HCT116 (cell line): ENCODE measurements around the gene B3GALT2. TPM values are rescaled to one million over a fixed set of nuclear protein-coding genes. Genes with fewer than 3 reads are reported as not detected.

Experiments used
- ATAC-seq: fragments of 200-7000 bp; cut with Tn5 transposase; 2 replicates; pipeline ENCODE4 v1.9.1; 2020; ENCODE audit warnings: mild to moderate bottlenecking, moderate library complexity
- BruUV-seq: library from RNA; stranded (reverse); fragments of 400-500 nt; replicated peaks from 2 replicates; lab custom pipeline; 2021; lab: Mats Ljungman, UMichigan
- CTCF ChIA-PET: fragments of 300-600 bp; sonication (Branson Sonifier 250); formaldehyde crosslinking; loops from one replicate; lab custom pipeline; 2021; ENCODE audit warnings: antibody characterized with exemption; lab: Charles Lee
- POLR2A ChIA-PET: fragments of 300-600, 350-600 bp; sonication (Branson Sonifier 250); formaldehyde crosslinking; loops from one replicate; lab custom pipeline; 2021; ENCODE audit warnings: antibody characterized with exemption; lab: Charles Lee
- RAD21 ChIA-PET, 2 experiments: fragments of 300-600 bp; sonication (Branson Sonifier 250); formaldehyde crosslinking; loops; one replicate each; lab custom pipeline; 2023; ENCODE audit warnings: low total read pairs in 2 of 2; ENCODE audit not compliant: uncharacterized antibody in 2 of 2, unreplicated experiment in 2 of 2, low non-redundant PET in 1 of 2; lab: Charles Lee
- DNase-seq: peaks from one replicate; pipeline ENCODE4 v3.0.0-alpha.2; 2010; ENCODE audit warnings: low read depth, low spot score
- H2AFZ ChIP-seq: fragments of 200-600 bp; shearing (Covaris generic), sonication (generic); 2 replicates; pipeline ENCODE4 v1.6.1; 2017; ENCODE audit warnings: low read depth, mixed run types, mixed read lengths, antibody characterized with exemption, low read length; ENCODE audit not compliant: poor library complexity, severe bottlenecking
- H3K27ac ChIP-seq: 2 replicates; pipeline ENCODE4 v1.5.1; 2012; ENCODE audit warnings: low read depth, low read length
- H3K27me3 ChIP-seq: fragments of 200-600 bp; sonication (generic); 2 replicates; pipeline ENCODE4 v1.6.1; 2016; ENCODE audit warnings: mixed run types, low read length, mixed read lengths; ENCODE audit not compliant: insufficient read depth
- H3K36me3 ChIP-seq, 2 experiments: fragments of 200-500 bp in 1 of 2; fragments of 200-600 bp in 1 of 2; sonication (Bioruptor generic) in 1 of 2; sonication (generic) in 1 of 2; 2 replicates each; pipeline versions ENCODE4 v1.5.1 to v1.6.1; 2014 to 2016; ENCODE audit warnings: low read length in 2 of 2, inconsistent platforms in 1 of 2, mixed read lengths in 1 of 2, mixed run types in 1 of 2; ENCODE audit not compliant: insufficient read depth in 2 of 2, control insufficient read depth in 1 of 2
- H3K4me1 ChIP-seq, 2 experiments: fragments of 200-600 bp in 1 of 2; sonication (generic) in 1 of 2; 2 replicates each; pipeline versions ENCODE4 v1.5.1 to v1.6.1; 2012 to 2017; ENCODE audit warnings: low read length in 2 of 2, inconsistent platforms in 1 of 2, mild to moderate bottlenecking in 1 of 2, mixed read lengths in 1 of 2, mixed run types in 1 of 2, moderate library complexity in 1 of 2; ENCODE audit not compliant: insufficient read depth in 2 of 2, control insufficient read depth in 1 of 2
- H3K4me2 ChIP-seq: fragments of 200-600 bp; sonication (generic); 2 replicates; pipeline ENCODE4 v1.6.1; 2017; ENCODE audit warnings: mixed run types, low read length, mixed read lengths
- H3K4me3 ChIP-seq, 2 experiments: fragments of 200-600 bp in 1 of 2; sonication (generic) in 1 of 2; replicated peaks in 1 of 2; 2 replicates each; pipeline ENCODE4 v1.5.1; 2011 to 2016; ENCODE audit warnings: low read length in 2 of 2, control low read depth in 1 of 2, low read depth in 1 of 2, mild to moderate bottlenecking in 1 of 2, mixed read lengths in 1 of 2, mixed run types in 1 of 2
- H3K79me2 ChIP-seq: fragments of 200-600 bp; sonication (generic); 2 replicates; pipeline ENCODE4 v1.6.1; 2017; ENCODE audit warnings: mild to moderate bottlenecking, mixed run types, low read length, moderate library complexity, mixed read lengths; ENCODE audit not compliant: insufficient read depth
- H3K9ac ChIP-seq: fragments of 200-600 bp; sonication (generic); 2 replicates; pipeline ENCODE4 v1.6.1; 2016; ENCODE audit warnings: low read length, mixed read lengths
- H3K9me2 ChIP-seq: fragments of 200-600 bp; sonication (generic), shearing (Covaris generic); 2 replicates; pipeline ENCODE4 v1.6.1; 2017; ENCODE audit warnings: mixed run types, mild to moderate bottlenecking, moderate library complexity; ENCODE audit not compliant: insufficient read depth
- H3K9me3 ChIP-seq, 2 experiments: fragments of 200-500 bp in 1 of 2; fragments of 200-600 bp in 1 of 2; sonication (Bioruptor generic) in 1 of 2; sonication (generic) in 1 of 2; 2 replicates each; pipeline ENCODE4 v1.6.1; 2014 to 2017; ENCODE audit warnings: low read length in 2 of 2, mixed read lengths in 2 of 2, inconsistent platforms in 1 of 2, low read depth in 1 of 2, mild to moderate bottlenecking in 1 of 2, mixed run types in 1 of 2, moderate library complexity in 1 of 2; ENCODE audit not compliant: control insufficient read depth in 1 of 2, insufficient read depth in 1 of 2
- H4K20me1 ChIP-seq: fragments of 200-600 bp; sonication (generic), shearing (Covaris generic); 2 replicates; pipeline ENCODE4 v1.6.1; 2017; ENCODE audit warnings: mixed run types, mild to moderate bottlenecking, moderate library complexity; ENCODE audit not compliant: insufficient read depth
- CEBPB ChIP-seq: IDR thresholded peaks from 2 replicates; pipeline ENCODE4 v1.6.1; 2012; ENCODE audit warnings: low read depth
- EGR1 ChIP-seq: IDR thresholded peaks from 2 replicates; pipeline ENCODE4 v1.6.1; 2012; ENCODE audit warnings: low read depth
- ELF1 ChIP-seq: IDR thresholded peaks from 2 replicates; pipeline ENCODE4 v1.6.1; 2012; ENCODE audit warnings: low read depth, borderline replicate concordance
- EZH2 ChIP-seq: fragments of 200-600 bp; sonication (generic); IDR thresholded peaks from 2 replicates; pipeline ENCODE4 v1.6.1; 2017; ENCODE audit warnings: antibody characterized with exemption, mixed run types
- EZH2phosphoT487 ChIP-seq: fragments of 200-600 bp; IDR thresholded peaks from 2 replicates; pipeline ENCODE4 v1.6.1; 2018; ENCODE audit warnings: antibody characterized with exemption, borderline replicate concordance
- FOSL1 ChIP-seq: IDR thresholded peaks from 2 replicates; pipeline ENCODE4 v1.6.1; 2012; ENCODE audit warnings: low read depth
- JUND ChIP-seq: IDR thresholded peaks from 2 replicates; pipeline ENCODE4 v1.6.1; 2012
- MAX ChIP-seq: IDR thresholded peaks from 2 replicates; pipeline ENCODE4 v1.6.1; 2012
- POLR2A ChIP-seq: IDR thresholded peaks from 2 replicates; pipeline ENCODE4 v1.7.0; 2011; ENCODE audit warnings: borderline replicate concordance; ENCODE audit not compliant: insufficient read depth, insufficient read length; ENCODE audit errors: extremely low read depth
- POLR2AphosphoS5 ChIP-seq: IDR thresholded peaks from 2 replicates; pipeline ENCODE4 v1.6.1; 2011; ENCODE audit warnings: mild to moderate bottlenecking, low read depth, low read length, moderate library complexity
- RAD21 ChIP-seq: IDR thresholded peaks from 2 replicates; pipeline ENCODE4 v1.6.1; 2012; ENCODE audit warnings: low read depth, mild to moderate bottlenecking
- REST ChIP-seq: IDR thresholded peaks from 2 replicates; pipeline ENCODE4 v1.6.1; 2012; ENCODE audit warnings: low read depth
- SIN3A ChIP-seq: IDR thresholded peaks from 2 replicates; pipeline ENCODE4 v1.6.1; 2012; ENCODE audit warnings: low read depth
- SP1 ChIP-seq: IDR thresholded peaks from 2 replicates; pipeline ENCODE4 v1.6.1; 2012; ENCODE audit warnings: low read depth
- SRF ChIP-seq: IDR thresholded peaks from 2 replicates; pipeline ENCODE4 v1.6.1; 2012; ENCODE audit warnings: low read depth
- YY1 ChIP-seq: IDR thresholded peaks from 2 replicates; pipeline ENCODE4 v1.6.1; 2011; ENCODE audit warnings: low read length, low read depth, moderate library complexity, mild to moderate bottlenecking; ENCODE audit not compliant: insufficient replicate concordance; ENCODE audit errors: extremely low read depth
- ZBTB33 ChIP-seq: IDR thresholded peaks from 2 replicates; pipeline ENCODE4 v1.6.1; 2011; ENCODE audit warnings: mild to moderate bottlenecking, low read length, moderate library complexity; ENCODE audit not compliant: insufficient replicate concordance; ENCODE audit errors: extremely low read depth
- ZFX ChIP-seq: fragments of 450-650 bp; IDR thresholded peaks from 2 replicates; pipeline ENCODE4 v1.6.1; 2017
- ZNF274 ChIP-seq: fragments of 200-500 bp; sonication (Bioruptor generic); IDR thresholded peaks from 2 replicates; pipeline ENCODE4 v1.6.1; 2014; ENCODE audit warnings: mild to moderate bottlenecking, low read depth, low read length, inconsistent platforms
- intact Hi-C: fragments of 100-400 bp; cut with micrococcal nuclease; formaldehyde crosslinking; loops from 2 replicates; pipeline ENCODE4 v1.10.0; 2022
- total RNA-seq: library from RNA; stranded (reverse); gene quantifications from one replicate; pipeline ENCODE4 v1.2.1, GENCODE V29; 2021; ENCODE audit not compliant: unreplicated experiment
- TF ChIP-seq, protein P1 (sequence below): IDR thresholded peaks from 2 replicates; pipeline ENCODE4 v1.6.1; 2012

The B3GALT2 gene
- total RNA-seq, 1 experiment from 2014 or later: 0.15 TPM

GRCh38 chr1:193187114-193187513 lies 701 bp upstream of the B3GALT2 start:
- ChIA-PET POLR2A (no interaction called here), RAD21 (no interaction called here), CTCF (interaction anchor here (0.6 kb wide), 1 partner anchor 99 kb away, joined by 5 read pairs; no protein-coding TSS in a partner anchor)
- H3K4me1 ChIP-seq: no peaks in the 10 kb centered on the region
- intact Hi-C loops: loop anchor here (10.0 kb wide), 1 partner anchor 568 kb away; no protein-coding TSS in a partner anchor
- no peaks in the 10 kb centered on the region for H3K36me3 ChIP-seq
- H3K9me3 ChIP-seq: no peaks in the 10 kb centered on the region
- no peak overlapping the region for H3K4me2 ChIP-seq
- no peak overlapping the region for H3K9ac ChIP-seq
- DNase-seq (no peak), ATAC-seq (no peak)
- no peak overlapping the region for H3K4me3 ChIP-seq
- H4K20me1 ChIP-seq: peaks cover 42% of the 10 kb centered on the region
- H2AFZ ChIP-seq: no peak overlapping the region
- no peaks in the 10 kb centered on the region for H3K27me3 ChIP-seq
- no peak for TF ChIP-seq POLR2A
- TF ChIP-seq EZH2phosphoT487: no peak
- no peak for TF ChIP-seq ZFX
- TF ChIP-seq SIN3A: no peak
- TF ChIP-seq SRF: no peak
- no peak for TF ChIP-seq ELF1
- TF ChIP-seq RAD21: no peak
- TF ChIP-seq FOSL1: no peak
- no peak for TF ChIP-seq YY1
- no peak for TF ChIP-seq CEBPB
- no peak for TF ChIP-seq EGR1
- TF ChIP-seq ZNF274: no peak
- TF ChIP-seq ZBTB33: no peak
- TF ChIP-seq EZH2: no peak
- no peak for TF ChIP-seq SP1
- TF ChIP-seq MAX: no peak
- TF ChIP-seq REST: no peak
- TF ChIP-seq, protein P1, sequence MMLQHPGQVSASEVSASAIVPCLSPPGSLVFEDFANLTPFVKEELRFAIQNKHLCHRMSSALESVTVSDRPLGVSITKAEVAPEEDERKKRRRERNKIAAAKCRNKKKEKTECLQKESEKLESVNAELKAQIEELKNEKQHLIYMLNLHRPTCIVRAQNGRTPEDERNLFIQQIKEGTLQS: no peak
- TF ChIP-seq POLR2AphosphoS5: no peak
- no peak for TF ChIP-seq JUND
- peaks cover 82% of the 10 kb centered on the region for H3K79me2 ChIP-seq
- no peak overlapping the region for H3K27ac ChIP-seq
- no TSS peak for BruUV-seq
- no peaks in the 10 kb centered on the region for H3K9me2 ChIP-seq
